HCT116 (cell line): ENCODE results near the gene PRKN.

Experiments used
- CEBPB ChIP-seq: IDR thresholded peaks from 2 replicates; pipeline ENCODE4 v1.6.1; 2012; ENCODE audit warnings: low read depth
- CTCF ChIP-seq, 3 experiments: fragments of 200-600 bp in 1 of 3; sonication (generic) in 1 of 3; IDR thresholded peaks in 2 of 3; conservative IDR thresholded peaks in 1 of 3; 2 replicates each; pipeline ENCODE4 v1.5.1; 2012 to 2017; ENCODE audit warnings: low read depth in 2 of 3, low read length in 2 of 3, antibody characterized with exemption in 1 of 3, borderline replicate concordance in 1 of 3, control low read depth in 1 of 3, mild to moderate bottlenecking in 1 of 3, mixed read lengths in 1 of 3, mixed run types in 1 of 3, moderate library complexity in 1 of 3; ENCODE audit not compliant: insufficient read depth in 1 of 3
- FOSL1 ChIP-seq: IDR thresholded peaks from 2 replicates; pipeline ENCODE4 v1.6.1; 2012; ENCODE audit warnings: low read depth
- POLR2AphosphoS5 ChIP-seq: IDR thresholded peaks from 2 replicates; pipeline ENCODE4 v1.6.1; 2011; ENCODE audit warnings: mild to moderate bottlenecking, low read depth, low read length, moderate library complexity
- RAD21 ChIP-seq: IDR thresholded peaks from 2 replicates; pipeline ENCODE4 v1.6.1; 2012; ENCODE audit warnings: low read depth, mild to moderate bottlenecking
- SP1 ChIP-seq: IDR thresholded peaks from 2 replicates; pipeline ENCODE4 v1.6.1; 2012; ENCODE audit warnings: low read depth
- YY1 ChIP-seq: IDR thresholded peaks from 2 replicates; pipeline ENCODE4 v1.6.1; 2011; ENCODE audit warnings: low read length, low read depth, moderate library complexity, mild to moderate bottlenecking; ENCODE audit not compliant: insufficient replicate concordance; ENCODE audit errors: extremely low read depth

DNA sequence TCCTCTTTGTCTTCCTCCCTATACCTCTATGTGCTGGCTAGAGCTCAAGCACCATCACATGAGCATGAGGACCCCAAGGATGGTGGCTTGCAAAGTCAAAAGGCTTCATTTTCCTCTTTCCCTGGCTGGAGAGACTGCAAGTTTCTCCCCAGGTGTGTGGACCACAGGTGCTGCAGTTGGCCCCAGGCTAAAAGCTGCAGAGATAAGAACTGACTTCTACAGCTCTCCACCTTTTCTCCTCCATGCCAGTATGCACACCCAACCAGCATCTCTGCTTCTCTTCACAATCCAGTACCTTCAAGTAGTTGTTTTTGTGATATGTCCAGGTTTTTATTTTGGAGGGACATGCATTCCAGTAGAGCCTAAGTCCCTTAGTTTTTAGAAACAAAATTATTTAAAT lies 29.1 kb downstream of the PRKN start:
- TF ChIP-seq FOSL1 (no peak), YY1 (no peak), CEBPB (no peak), CTCF (IDR thresholded peaks at IDR 0.05 in 2 of 3, conservative IDR thresholded peaks at IDR 0.05 in 1 of 3; ENCODE audit: borderline replicate concordance in 1 of 3, insufficient read depth in 1 of 3, low read depth in 2 of 3, low read length in 2 of 3) (no peak), SP1 (no peak), RAD21 (no peak), POLR2AphosphoS5 (no peak)
